Panc1 (cell line): ENCODE data around the gene G6PC3.

Experiments used
- CTCF ChIP-seq: fragments of 450-650 bp; IDR thresholded peaks from 2 replicates; pipeline ENCODE4 v1.5.1; 2017; ENCODE audit warnings: mild to moderate bottlenecking
- REST ChIP-seq, 2 experiments: IDR thresholded peaks; 2 replicates each; pipeline ENCODE4 v1.6.1; 2011 to 2012; ENCODE audit warnings: low read depth in 2 of 2, control low read depth in 1 of 2, low read length in 1 of 2, mild to moderate bottlenecking in 1 of 2, moderate library complexity in 1 of 2; ENCODE audit not compliant: insufficient read depth in 1 of 2

GRCh38 chr17:44102849-44103622, 32.5 kb downstream of the G6PC3 start:
- TF ChIP-seq CTCF, result no peak
- no peak for TF ChIP-seq REST (IDR thresholded peaks at IDR 0.05; ENCODE audit: insufficient read depth in 1 of 2, low read depth in 2 of 2, low read length in 1 of 2)
